HFFc6 (cell line): ENCODE results near the gene KANSL1. TPM values are rescaled to one million over a fixed set of nuclear protein-coding genes. Genes with fewer than 3 reads are reported as not detected.

Source experiments
- DNase-seq: peaks from one replicate; pipeline ENCODE4 v3.0.0-alpha.2; 2018
- H3K27ac Mint-ChIP-seq: 2 replicates; pipeline ENCODE4 v1.8.0; 2020; ENCODE audit warnings: mild to moderate bottlenecking, mixed read lengths
- H3K27me3 Mint-ChIP-seq: 2 replicates; pipeline ENCODE4 v1.8.0; 2021; ENCODE audit warnings: mild to moderate bottlenecking, moderate library complexity, mixed read lengths; ENCODE audit not compliant: insufficient read depth
- H3K36me3 Mint-ChIP-seq: 2 replicates; pipeline ENCODE4 v1.8.0; 2021; ENCODE audit warnings: low read depth, mixed read lengths
- H3K4me1 Mint-ChIP-seq: 2 replicates; pipeline ENCODE4 v1.8.0; 2020; ENCODE audit warnings: low read depth, mixed read lengths
- H3K4me3 Mint-ChIP-seq: 2 replicates; pipeline ENCODE4 v1.8.0; 2020; ENCODE audit warnings: mild to moderate bottlenecking, moderate library complexity, mixed read lengths
- H3K9me3 Mint-ChIP-seq: 2 replicates; pipeline ENCODE4 v1.8.0; 2020; ENCODE audit warnings: mild to moderate bottlenecking, mixed read lengths
- total RNA-seq, 6 experiments: library from RNA; stranded (reverse); fragmentation: NEBNext Ultra II Directional; extraction: Animal tissue kit (Norgen Biotek cat#: 25700); gene quantifications; 2 replicates in 1 of 6; 3 replicates in 5 of 6; pipeline ENCODE4 v1.2.3, GENCODE V29; 2021
- TF ChIP-seq, protein P1 (sequence below): fragments of 200-600 bp; sonication (generic); IDR thresholded peaks from 2 replicates; pipeline ENCODE4 v1.5.0; 2021; ENCODE audit warnings: antibody characterized with exemption, mild to moderate bottlenecking

The KANSL1 gene
- total RNA-seq, 6 experiments from 2014 or later, result 23.8 to 33.0 (median 27.7) TPM

DNA sequence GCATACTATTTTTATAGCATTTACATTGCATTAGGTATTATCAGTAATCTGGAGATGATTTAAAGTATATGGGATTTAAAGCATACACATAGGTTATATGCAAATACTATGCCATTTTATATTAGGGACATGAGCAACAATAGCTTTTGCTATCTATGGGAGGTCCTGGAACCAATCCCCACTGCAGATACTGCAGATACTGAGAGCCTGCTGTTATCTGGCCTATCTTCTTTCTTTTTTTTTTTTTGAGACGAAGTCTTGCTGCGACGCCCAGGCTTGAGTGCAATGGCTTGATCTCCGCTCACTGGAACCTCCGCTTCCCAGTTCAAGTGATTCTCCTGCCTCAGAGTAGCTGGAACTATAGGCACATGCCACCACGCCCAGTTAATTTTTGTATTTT, 156.7 kb downstream of the KANSL1 start:
- Mint-ChIP-seq H3K4me1 (no peaks in the 10 kb centered on the region), H3K27me3 (peaks cover 6% of the 10 kb centered on the region), H3K27ac (no peak overlapping the region), H3K4me3 (no peak overlapping the region), H3K9me3 (no peaks in the 10 kb centered on the region), H3K36me3 (peaks cover 37% of the 10 kb centered on the region)
- TF ChIP-seq, protein P1, sequence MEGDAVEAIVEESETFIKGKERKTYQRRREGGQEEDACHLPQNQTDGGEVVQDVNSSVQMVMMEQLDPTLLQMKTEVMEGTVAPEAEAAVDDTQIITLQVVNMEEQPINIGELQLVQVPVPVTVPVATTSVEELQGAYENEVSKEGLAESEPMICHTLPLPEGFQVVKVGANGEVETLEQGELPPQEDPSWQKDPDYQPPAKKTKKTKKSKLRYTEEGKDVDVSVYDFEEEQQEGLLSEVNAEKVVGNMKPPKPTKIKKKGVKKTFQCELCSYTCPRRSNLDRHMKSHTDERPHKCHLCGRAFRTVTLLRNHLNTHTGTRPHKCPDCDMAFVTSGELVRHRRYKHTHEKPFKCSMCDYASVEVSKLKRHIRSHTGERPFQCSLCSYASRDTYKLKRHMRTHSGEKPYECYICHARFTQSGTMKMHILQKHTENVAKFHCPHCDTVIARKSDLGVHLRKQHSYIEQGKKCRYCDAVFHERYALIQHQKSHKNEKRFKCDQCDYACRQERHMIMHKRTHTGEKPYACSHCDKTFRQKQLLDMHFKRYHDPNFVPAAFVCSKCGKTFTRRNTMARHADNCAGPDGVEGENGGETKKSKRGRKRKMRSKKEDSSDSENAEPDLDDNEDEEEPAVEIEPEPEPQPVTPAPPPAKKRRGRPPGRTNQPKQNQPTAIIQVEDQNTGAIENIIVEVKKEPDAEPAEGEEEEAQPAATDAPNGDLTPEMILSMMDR, result no peak
- DNase-seq, result no peak

DNA sequence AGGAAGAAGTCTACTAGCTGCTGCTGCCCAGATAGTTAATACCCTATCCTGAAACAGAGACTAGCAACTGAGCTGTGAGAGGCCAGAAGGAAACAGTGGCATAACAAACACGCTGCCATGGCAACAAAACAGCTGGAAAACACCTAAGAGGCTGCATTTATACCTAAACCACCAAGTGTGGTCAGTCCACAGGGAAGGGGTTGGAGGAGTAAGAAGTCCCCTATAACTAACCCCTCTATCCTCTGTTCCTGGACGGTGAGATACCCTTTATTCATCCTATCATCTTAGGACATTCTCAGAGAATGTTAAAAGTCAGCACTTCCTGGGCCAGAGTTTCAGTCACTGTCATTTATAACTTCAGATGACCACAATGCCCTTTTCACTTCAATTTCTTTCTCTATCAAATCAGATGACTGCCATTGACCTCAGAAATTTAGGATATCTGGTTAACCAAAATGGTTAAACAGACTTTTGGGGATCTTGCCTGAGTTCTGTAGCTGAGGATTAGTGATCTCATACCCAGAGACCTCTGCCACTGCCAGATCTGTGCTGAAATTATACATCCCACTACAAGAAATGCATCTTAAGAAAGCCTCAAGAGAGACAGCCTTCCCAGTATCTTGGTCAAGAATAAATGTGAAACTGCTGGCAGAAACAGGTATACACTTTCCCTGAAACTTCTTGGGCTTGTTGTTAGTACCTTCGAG, 158.0 kb downstream of the KANSL1 start:
- Mint-ChIP-seq H3K9me3 (no peaks in the 10 kb centered on the region), H3K27ac (peak overlapping the region; percentile 46), H3K4me3 (no peak overlapping the region), H3K4me1 (no peaks in the 10 kb centered on the region), H3K36me3 (peaks cover 46% of the 10 kb centered on the region), H3K27me3 (peaks cover 7% of the 10 kb centered on the region)
- TF ChIP-seq, protein P1, result no peak
- no peak for DNase-seq

GRCh38 chr17:46033392-46033791, 159.8 kb downstream of the KANSL1 start:
- Mint-ChIP-seq H3K27ac (no peak overlapping the region), H3K4me1 (no peaks in the 10 kb centered on the region), H3K9me3 (no peaks in the 10 kb centered on the region), H3K4me3 (no peak overlapping the region), H3K27me3 (peaks cover 5% of the 10 kb centered on the region), H3K36me3 (peaks cover 55% of the 10 kb centered on the region)
- TF ChIP-seq, protein P1, result no peak
- DNase-seq, result no peak

- no peak for DNase-seq
- no peaks in the 10 kb centered on the region for H3K4me1 Mint-ChIP-seq
- H3K27me3 Mint-ChIP-seq, result peaks cover 5% of the 10 kb centered on the region
- TF ChIP-seq, protein P1, result no peak
- no peak overlapping the region for H3K4me3 Mint-ChIP-seq
- H3K27ac Mint-ChIP-seq, result no peak overlapping the region
- peaks cover 55% of the 10 kb centered on the region for H3K36me3 Mint-ChIP-seq
- H3K9me3 Mint-ChIP-seq, result no peaks in the 10 kb centered on the region
These were observed 160.3 kb downstream of the KANSL1 start for GRCh38 chr17:46032909-46033308.

DNA sequence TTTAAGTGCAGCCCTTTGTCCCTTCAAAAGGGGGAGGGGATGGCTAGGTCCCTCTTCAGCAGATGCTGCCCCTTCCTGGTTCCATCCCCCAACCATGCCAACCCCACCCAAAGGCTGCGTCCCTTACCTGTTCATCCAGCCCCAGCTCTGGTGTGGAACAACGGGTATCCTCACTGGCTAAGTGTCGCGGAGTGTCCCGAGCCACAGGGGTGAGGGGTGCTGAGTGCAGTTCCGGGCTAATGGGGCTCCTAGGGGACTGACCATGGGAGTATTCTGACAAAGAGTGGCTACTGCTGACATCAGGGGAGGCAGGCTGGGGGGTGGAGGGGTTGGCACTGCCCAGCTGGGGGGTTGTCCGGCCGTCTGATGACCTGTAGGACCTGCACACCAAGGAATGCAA, 161.3 kb downstream of the KANSL1 start:
- H3K9me3 Mint-ChIP-seq, result no peaks in the 10 kb centered on the region
- H3K27ac Mint-ChIP-seq, result no peak overlapping the region
- TF ChIP-seq, protein P1, result no peak
- H3K27me3 Mint-ChIP-seq, result peaks cover 7% of the 10 kb centered on the region
- no peaks in the 10 kb centered on the region for H3K4me1 Mint-ChIP-seq
- H3K4me3 Mint-ChIP-seq, result no peak overlapping the region
- no peak for DNase-seq
- peaks cover 49% of the 10 kb centered on the region for H3K36me3 Mint-ChIP-seq
